ENCODE data around the gene THSD7B. TPM values are rescaled to one million over a fixed set of nuclear protein-coding genes. Genes with fewer than 3 reads are reported as not detected.

The THSD7B gene
- total and polyA plus RNA-seq, 2 of the 8 experiments (the other 6 are each of a cell fraction or from before 2014, with no cell fraction given) = 0.60 to 2.9 TPM

GRCh38 chr2:137689549-137689948 is 924.2 kb downstream of the THSD7B start:
- Histone ChIP-seq H2AK5ac (ENCODE audit: low read depth, low read length) (no peak overlapping the region), H3K4me2 (ENCODE audit: insufficient read depth in 1 of 2, low read depth in 2 of 2, low read length in 2 of 2) (no peak overlapping the region), H2AFZ (ENCODE audit: low read length) (no peak overlapping the region), H2BK20ac (ENCODE audit: low read length) (no peak overlapping the region), H3K79me1 (ENCODE audit: low read depth, low read length) (no peaks in the 10 kb centered on the region), H3K27ac (ENCODE audit: low read depth, low read length) (no peak overlapping the region), H2BK12ac (ENCODE audit: low read depth, low read length) (no peak overlapping the region), H3K23me2 (ENCODE audit: low read depth, low read length) (no peaks in the 10 kb centered on the region), H3K9me3 (ENCODE audit: insufficient read depth in 2 of 2, low read depth in 1 of 2, low read length in 1 of 2) (no peaks in the 10 kb centered on the region), H4K5ac (ENCODE audit: insufficient read length, low read depth, low read length) (no peak overlapping the region), H3K9ac (replicated peaks in 1 of 4; ENCODE audit: extremely low read depth in 1 of 4, low read depth in 3 of 4, low read length in 3 of 4) (no peak overlapping the region), H3K56ac (replicated peaks; ENCODE audit: insufficient read length, low read depth, low read length) (no peak overlapping the region), H3K23ac (ENCODE audit: insufficient read length) (no peak overlapping the region), H3K4me1 (replicated peaks in 1 of 4; ENCODE audit: control insufficient read depth in 3 of 4, insufficient read depth in 4 of 4, low read length in 3 of 4) (no peaks in the 10 kb centered on the region), H2BK15ac (ENCODE audit: low read length) (no peak overlapping the region), H3K4me3 (ENCODE audit: extremely low read depth in 1 of 4, insufficient read depth in 2 of 4, low read depth in 3 of 4, low read length in 4 of 4) (no peak overlapping the region), H3K79me2 (ENCODE audit: control insufficient read depth in 1 of 2, insufficient read depth in 2 of 2, low read length in 2 of 2) (no peaks in the 10 kb centered on the region), H4K8ac (ENCODE audit: extremely low read depth, insufficient read depth, low read length) (no peak overlapping the region), H2BK120ac (replicated peaks; ENCODE audit: low read depth, low read length) (no peak overlapping the region), H3K4ac (replicated peaks; ENCODE audit: insufficient read length, low read depth, low read length) (no peak overlapping the region), H4K20me1 (replicated peaks in 1 of 2; ENCODE audit: control insufficient read depth in 1 of 2, insufficient read depth in 2 of 2, low read length in 2 of 2) (no peaks in the 10 kb centered on the region), H2BK5ac (ENCODE audit: low read depth, low read length) (no peak overlapping the region), H3K18ac (ENCODE audit: extremely low read depth, low read length) (no peak overlapping the region), H3K14ac (ENCODE audit: insufficient read length) (no peak overlapping the region), H4K91ac (replicated peaks; ENCODE audit: insufficient read length, low read length) (no peak overlapping the region), H3K36me3 (ENCODE audit: control insufficient read depth in 2 of 4, insufficient read depth in 4 of 4, low read length in 3 of 4) (no peaks in the 10 kb centered on the region), H3K27me3 (replicated peaks in 1 of 4; ENCODE audit: control insufficient read depth in 3 of 4, extremely low read depth in 1 of 4, insufficient read depth in 3 of 4, low read length in 3 of 4) (no peaks in the 10 kb centered on the region)
- TF ChIP-seq PHF8 (conservative IDR thresholded peaks at IDR 0.05; ENCODE audit: low read depth, low read length) (no peak), RBBP5 (IDR thresholded peaks at IDR 0.05; ENCODE audit: borderline replicate concordance, low read depth, low read length) (no peak), YY1 (IDR thresholded peaks at IDR 0.05; ENCODE audit: low read depth, low read length) (no peak), CEBPB (IDR thresholded peaks at IDR 0.05; ENCODE audit: low read depth, low read length) (no peak), ZNF274 (IDR thresholded peaks at IDR 0.05; ENCODE audit: borderline replicate concordance, extremely low read depth, low read length) (no peak), SRF (IDR thresholded peaks at IDR 0.05; ENCODE audit: low read depth, low read length) (no peak), E2F6 (IDR thresholded peaks at IDR 0.05) (no peak), RFX5 (IDR thresholded peaks at IDR 0.05; ENCODE audit: borderline replicate concordance, low read depth, low read length) (no peak), CHD1 (IDR thresholded peaks at IDR 0.05; ENCODE audit: low read depth, low read length) (no peak), CHD2 (IDR thresholded peaks at IDR 0.05; ENCODE audit: low read length) (no peak), MAFK (IDR thresholded peaks at IDR 0.05; ENCODE audit: low read depth, low read length) (no peak), USF2 (IDR thresholded peaks at IDR 0.05; ENCODE audit: low read length) (no peak), RAD21 (IDR thresholded peaks at IDR 0.05 in 1 of 2, conservative IDR thresholded peaks at IDR 0.05 in 1 of 2; ENCODE audit: low read depth in 2 of 2, low read length in 2 of 2) (no peak)
- WGBS, 2 experiments (ENCODE audit: extremely low coverage in 1 of 2, insufficient coverage in 1 of 2, insufficient read length in 1 of 2, insufficient replicate concordance in 2 of 2, low coverage in 1 of 2, low lambda C conversion rate in 2 of 2, missing lambda C conversion rate in 1 of 2) = 93% methylated on average over 1 of the region's 1 CpG; no CpG with 5 or more reads in 1 of the 2 experiments
- CTCF ChIA-PET (ENCODE audit: partially characterized antibody) = interaction anchor here (0.9 kb wide), 1 partner anchor 9 kb away, joined by 3 read pairs; no protein-coding TSS in a partner anchor
- POLR2A ChIA-PET (ENCODE audit: partially characterized antibody) = no interaction called here
- peak; percentile 28 for FAIRE-seq
- no peak for DNase-seq (ENCODE audit: low read depth in 1 of 2, low spot score in 2 of 2)
